22Rv1 (cell line): ENCODE results near the gene RBM12.
"Not testable (repeated sequence)": the region's sequence is repeated elsewhere in the genome, so short reads cannot be mapped to it uniquely, and the experiment has no call there.

ENCODE experiments used
- ZFX ChIP-seq: fragments of 450-650 bp; IDR thresholded peaks from 2 replicates; pipeline ENCODE4 v1.6.1; 2017; ENCODE audit warnings: antibody characterized with exemption, borderline replicate concordance
- TF ChIP-seq, protein P1 (sequence below): fragments of 450-650 bp; IDR thresholded peaks from 2 replicates; pipeline ENCODE4 v1.5.1; 2017; ENCODE audit warnings: mild to moderate bottlenecking

DNA sequence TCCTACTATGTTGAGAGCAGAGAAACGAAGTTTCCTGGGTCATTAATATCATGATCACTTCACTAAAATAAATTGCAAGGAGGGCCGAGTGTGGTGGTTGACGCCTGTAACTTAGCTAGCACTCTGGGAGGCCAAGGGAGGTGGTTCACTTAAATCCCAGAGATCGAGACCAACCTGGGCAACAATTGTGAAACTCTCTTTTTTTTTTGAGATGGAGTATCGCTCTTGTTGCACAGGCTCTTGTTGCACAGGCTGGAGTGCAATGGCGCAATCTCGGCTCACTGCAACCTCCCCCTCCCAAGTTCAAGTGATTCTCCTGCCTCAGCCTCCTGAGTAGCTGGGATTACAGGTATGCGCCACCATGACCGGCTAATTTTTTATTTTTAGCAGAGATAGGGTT, 48.4 kb upstream of the RBM12 start:
- TF ChIP-seq, protein P1, sequence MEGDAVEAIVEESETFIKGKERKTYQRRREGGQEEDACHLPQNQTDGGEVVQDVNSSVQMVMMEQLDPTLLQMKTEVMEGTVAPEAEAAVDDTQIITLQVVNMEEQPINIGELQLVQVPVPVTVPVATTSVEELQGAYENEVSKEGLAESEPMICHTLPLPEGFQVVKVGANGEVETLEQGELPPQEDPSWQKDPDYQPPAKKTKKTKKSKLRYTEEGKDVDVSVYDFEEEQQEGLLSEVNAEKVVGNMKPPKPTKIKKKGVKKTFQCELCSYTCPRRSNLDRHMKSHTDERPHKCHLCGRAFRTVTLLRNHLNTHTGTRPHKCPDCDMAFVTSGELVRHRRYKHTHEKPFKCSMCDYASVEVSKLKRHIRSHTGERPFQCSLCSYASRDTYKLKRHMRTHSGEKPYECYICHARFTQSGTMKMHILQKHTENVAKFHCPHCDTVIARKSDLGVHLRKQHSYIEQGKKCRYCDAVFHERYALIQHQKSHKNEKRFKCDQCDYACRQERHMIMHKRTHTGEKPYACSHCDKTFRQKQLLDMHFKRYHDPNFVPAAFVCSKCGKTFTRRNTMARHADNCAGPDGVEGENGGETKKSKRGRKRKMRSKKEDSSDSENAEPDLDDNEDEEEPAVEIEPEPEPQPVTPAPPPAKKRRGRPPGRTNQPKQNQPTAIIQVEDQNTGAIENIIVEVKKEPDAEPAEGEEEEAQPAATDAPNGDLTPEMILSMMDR: not testable (repeated sequence)
- TF ChIP-seq ZFX: not testable (repeated sequence)
